ENCODE data around the gene IL22.

IL22 gene

GRCh38 chr12:68290126-68290525, 36.7 kb upstream of the IL22 start:
- no peak for TF ChIP-seq CTCF (IDR thresholded peaks at IDR 0.05; ENCODE audit: control extremely low read depth, extremely low read depth, low read depth, missing control alignments)
- DNase-seq (ENCODE audit: extremely low spot score) = peak; percentile 36
- POLR2A ChIA-PET = no interaction called here
- CTCF ChIA-PET = interaction anchor here (0.7 to 3.8 kb wide), 9 partner anchors 9 to 67 kb away, joined by 3 to 15 read pairs (median 4); partner anchors contain the start of genes IL22 and IL26

GRCh38 chr12:68287106-68287505, 33.7 kb upstream of the IL22 start:
- CTCF ChIA-PET = interaction anchor here (1.0 to 1.9 kb wide), 2 partner anchors 10 to 64 kb away, joined by 4 to 5 read pairs; no protein-coding TSS in a partner anchor
- no peak for DNase-seq (ENCODE audit: extremely low spot score)
- POLR2A ChIA-PET = no interaction called here
- no peak for TF ChIP-seq CTCF (IDR thresholded peaks at IDR 0.05; ENCODE audit: control extremely low read depth, extremely low read depth, low read depth, missing control alignments)

GRCh38 chr12:68286396-68286795, 33.0 kb upstream of the IL22 start:
- ChIA-PET POLR2A (no interaction called here), CTCF (interaction anchor here (1.3 to 1.9 kb wide), 3 partner anchors 9 to 45 kb away, joined by 3 to 5 read pairs (median 5); no protein-coding TSS in a partner anchor)
- DNase-seq (ENCODE audit: extremely low spot score) = no peak
- no peak for TF ChIP-seq CTCF (IDR thresholded peaks at IDR 0.05; ENCODE audit: control extremely low read depth, extremely low read depth, low read depth, missing control alignments)

- no peak for DNase-seq (ENCODE audit: extremely low spot score)
- no peak for TF ChIP-seq CTCF (IDR thresholded peaks at IDR 0.05; ENCODE audit: control extremely low read depth, extremely low read depth, low read depth, missing control alignments)
- ChIA-PET POLR2A (no interaction called here), CTCF (interaction anchor here (1.0 to 1.9 kb wide), 5 partner anchors 8 to 44 kb away, joined by 3 to 5 read pairs (median 5); no protein-coding TSS in a partner anchor)
These were observed 32.1 kb upstream of the IL22 start for GRCh38 chr12:68285541-68285940.

- POLR2A ChIA-PET = no interaction called here
- no peak for DNase-seq (ENCODE audit: extremely low spot score)
- CTCF ChIA-PET = interaction anchor here (1.2 to 1.3 kb wide), 2 partner anchors 9 to 43 kb away, joined by 3 read pairs; no protein-coding TSS in a partner anchor
- no peak for TF ChIP-seq CTCF (IDR thresholded peaks at IDR 0.05; ENCODE audit: control extremely low read depth, extremely low read depth, low read depth, missing control alignments)
These were observed 28.1 kb upstream of the IL22 start for GRCh38 chr12:68281322-68282077.

- ChIA-PET POLR2A (no interaction called here), CTCF (no interaction called here)
- DNase-seq (ENCODE audit: extremely low spot score) = no peak
- no peak for TF ChIP-seq CTCF (IDR thresholded peaks at IDR 0.05; ENCODE audit: control extremely low read depth, extremely low read depth, low read depth, missing control alignments)
These were observed 26.8 kb upstream of the IL22 start for GRCh38 chr12:68280240-68280639.
